HG03469 (cell line): ENCODE measurements around the gene SPDYE16.
"Not testable (repeated sequence)": the region's sequence is repeated elsewhere in the genome, so short reads cannot be mapped to it uniquely, and the experiment has no call there.

Source experiments
- ATAC-seq: cut with Tn5 transposase; IDR thresholded peaks from one replicate; pipeline ENCODE4 v1.9.1; 2021; ENCODE audit warnings: mild to moderate bottlenecking, moderate library complexity, moderate number of reproducible peaks; ENCODE audit not compliant: unreplicated experiment

Gene SPDYE16

GRCh38 chr7:76551992-76552391 is 8.9 kb upstream of the SPDYE16 start:
- ATAC-seq, result not testable (repeated sequence)

- ATAC-seq, result not testable (repeated sequence)
Observed at GRCh38 chr7:76549855-76550248, 6.8 kb upstream of the SPDYE16 start.

GRCh38 chr7:76549025-76549854 is 6.1 kb upstream of the SPDYE16 start:
- peak; percentile 98 for ATAC-seq

GRCh38 chr7:76531643-76532042 is 11.5 kb downstream of the SPDYE16 start:
- ATAC-seq, result not testable (repeated sequence)

GRCh38 chr7:76526183-76526582 is 16.9 kb downstream of the SPDYE16 start:
- ATAC-seq, result not testable (repeated sequence)

- not testable (repeated sequence) for ATAC-seq
Observed at GRCh38 chr7:76516932-76517331, 26.2 kb downstream of the SPDYE16 start.

GRCh38 chr7:76515999-76516443 is 27.1 kb downstream of the SPDYE16 start:
- no peak for ATAC-seq

- ATAC-seq, result no peak
Observed at GRCh38 chr7:76514926-76515771, 27.9 kb downstream of the SPDYE16 start.

- no peak for ATAC-seq
Observed at GRCh38 chr7:76513817-76514799, 29.0 kb downstream of the SPDYE16 start.

- no peak for ATAC-seq
Observed at GRCh38 chr7:76512941-76513816, 29.9 kb downstream of the SPDYE16 start.

GRCh38 chr7:76511911-76512885 is 30.9 kb downstream of the SPDYE16 start:
- not testable (repeated sequence) for ATAC-seq

- ATAC-seq, result not testable (repeated sequence)
Observed at GRCh38 chr7:76511200-76511910, 31.7 kb downstream of the SPDYE16 start.

GRCh38 chr7:76509931-76510877 is 32.9 kb downstream of the SPDYE16 start, which contains the start of gene UPK3B:
TSS of gene UPK3B (plus strand) at chr7:76510552. CDS start at chr7:76510653, 101 bp downstream.
- no peak for ATAC-seq

- no peak for ATAC-seq
Observed at GRCh38 chr7:76507723-76508406, 35.2 kb downstream of the SPDYE16 start.

GRCh38 chr7:76506643-76507042 is 36.5 kb downstream of the SPDYE16 start:
- ATAC-seq, result not testable (repeated sequence)

- no peak for ATAC-seq
Observed at GRCh38 chr7:76506081-76506440, 37.0 kb downstream of the SPDYE16 start.
